ENCODE measurements around the gene POU2F1. TPM values are rescaled to one million over a fixed set of nuclear protein-coding genes. Genes with fewer than 3 reads are reported as not detected.

Gene POU2F1
- total and polyA plus RNA-seq, 11 donors, result 2.4 to 13.4 (median 8.8) TPM

- ATAC-seq, result peak in 1 of 4 donors; percentile 42
- Histone ChIP-seq H3K27me3 (no peaks in the 10 kb centered on the region), H3K36me3 (no peaks in the 10 kb centered on the region), H3K9me3 (no peaks in the 10 kb centered on the region), H3K27ac (peak overlapping the region in 1 of 12 donors; percentile 16), H3K4me3 (no peak overlapping the region), H3K4me1 (peaks cover 0 to 15% (median 6%) of the 10 kb centered on the region in 12 donors)
- intact Hi-C loops (cut with DNase I), result no loop called here
- TF ChIP-seq, protein P1, sequence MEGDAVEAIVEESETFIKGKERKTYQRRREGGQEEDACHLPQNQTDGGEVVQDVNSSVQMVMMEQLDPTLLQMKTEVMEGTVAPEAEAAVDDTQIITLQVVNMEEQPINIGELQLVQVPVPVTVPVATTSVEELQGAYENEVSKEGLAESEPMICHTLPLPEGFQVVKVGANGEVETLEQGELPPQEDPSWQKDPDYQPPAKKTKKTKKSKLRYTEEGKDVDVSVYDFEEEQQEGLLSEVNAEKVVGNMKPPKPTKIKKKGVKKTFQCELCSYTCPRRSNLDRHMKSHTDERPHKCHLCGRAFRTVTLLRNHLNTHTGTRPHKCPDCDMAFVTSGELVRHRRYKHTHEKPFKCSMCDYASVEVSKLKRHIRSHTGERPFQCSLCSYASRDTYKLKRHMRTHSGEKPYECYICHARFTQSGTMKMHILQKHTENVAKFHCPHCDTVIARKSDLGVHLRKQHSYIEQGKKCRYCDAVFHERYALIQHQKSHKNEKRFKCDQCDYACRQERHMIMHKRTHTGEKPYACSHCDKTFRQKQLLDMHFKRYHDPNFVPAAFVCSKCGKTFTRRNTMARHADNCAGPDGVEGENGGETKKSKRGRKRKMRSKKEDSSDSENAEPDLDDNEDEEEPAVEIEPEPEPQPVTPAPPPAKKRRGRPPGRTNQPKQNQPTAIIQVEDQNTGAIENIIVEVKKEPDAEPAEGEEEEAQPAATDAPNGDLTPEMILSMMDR (IDR thresholded peaks at IDR 0.05), result no peak
- TF ChIP-seq POLR2A (IDR thresholded peaks at IDR 0.05), result no peak
- no peak for DNase-seq
- 31 to 41% (median 40%) methylated on average over 2 of the region's 2 CpGs for WGBS, 4 donors
Measured at GRCh38 chr1:167305706-167306277, 85.1 kb downstream of the POU2F1 start.

- Histone ChIP-seq H3K4me3 (no peak overlapping the region), H3K36me3 (no peaks in the 10 kb centered on the region), H3K4me1 (peaks cover 0 to 8% (median 3%) of the 10 kb centered on the region in 12 donors), H3K9me3 (no peaks in the 10 kb centered on the region), H3K27me3 (no peaks in the 10 kb centered on the region), H3K27ac (no peak overlapping the region)
- DNase-seq, result no peak
- intact Hi-C loops (cut with DNase I), result loop anchor here in 1 of 10 donors (10.0 kb wide), 1 partner anchor 246 kb away; no protein-coding TSS in a partner anchor
- TF ChIP-seq POLR2A (IDR thresholded peaks at IDR 0.05), result no peak
- TF ChIP-seq, protein P1 (IDR thresholded peaks at IDR 0.05), result no peak
- ATAC-seq, result no peak
Measured at GRCh38 chr1:167310732-167311131, 90.0 kb downstream of the POU2F1 start.

GRCh38 chr1:167312871-167313270, 92.2 kb downstream of the POU2F1 start:
- Histone ChIP-seq H3K4me1 (no peaks in the 10 kb centered on the region), H3K4me3 (no peak overlapping the region), H3K27ac (no peak overlapping the region), H3K27me3 (no peaks in the 10 kb centered on the region), H3K9me3 (peaks cover 0 to 15% (median 5%) of the 10 kb centered on the region in 12 donors), H3K36me3 (no peaks in the 10 kb centered on the region)
- ATAC-seq (no peak), DNase-seq (no peak)
- 88 to 98% (median 97%) methylated on average over 1 of the region's 1 CpG for WGBS, 4 donors
- intact Hi-C loops (cut with DNase I), result loop anchor here in 1 of 10 donors (10.0 kb wide), 1 partner anchor 248 kb away; no protein-coding TSS in a partner anchor
- no peak for TF ChIP-seq POLR2A (IDR thresholded peaks at IDR 0.05)
- TF ChIP-seq, protein P1 (IDR thresholded peaks at IDR 0.05), result no peak

DNA sequence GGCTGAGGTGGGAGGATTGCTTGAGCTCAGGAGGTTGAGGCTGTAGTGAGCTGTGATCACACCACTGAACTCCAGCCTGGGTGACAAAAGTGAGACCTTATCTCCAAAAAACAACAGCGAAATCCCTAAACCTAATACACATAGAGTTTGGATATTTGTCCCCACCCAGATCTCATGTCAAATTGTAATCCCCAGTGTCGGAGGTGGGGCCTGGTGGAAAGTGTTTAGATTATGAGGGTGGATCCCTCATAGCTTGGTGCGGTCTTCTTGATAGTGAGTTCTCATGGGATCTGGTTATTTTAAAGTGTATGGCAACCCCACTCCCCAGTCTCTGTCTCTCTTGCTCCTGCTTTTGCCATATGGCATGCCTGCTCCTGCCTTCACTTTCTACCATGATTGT, 94.0 kb downstream of the POU2F1 start:
- DNase-seq (no peak), ATAC-seq (no peak)
- 77 to 100% (median 96%) methylated on average over 3 of the region's 3 CpGs for WGBS, 4 donors
- intact Hi-C loops (cut with DNase I), result loop anchor here in 1 of 10 donors (10.0 kb wide), 1 partner anchor 250 kb away; no protein-coding TSS in a partner anchor
- no peak overlapping the region for H3K27ac ChIP-seq
- H3K9me3 ChIP-seq, result peaks cover 0 to 31% (median 6%) of the 10 kb centered on the region in 12 donors
- H3K27me3 ChIP-seq, result no peaks in the 10 kb centered on the region
- no peaks in the 10 kb centered on the region for H3K4me1 ChIP-seq
- no peak for TF ChIP-seq POLR2A (IDR thresholded peaks at IDR 0.05)
- TF ChIP-seq, protein P1 (IDR thresholded peaks at IDR 0.05), result no peak
- H3K4me3 ChIP-seq, result no peak overlapping the region
- H3K36me3 ChIP-seq, result no peaks in the 10 kb centered on the region
